NCI-H524 (cell line): ENCODE data around the gene CPNE8.
"Not testable (repeated sequence)": the region's sequence is repeated elsewhere in the genome, so short reads cannot be mapped to it uniquely, and the experiment has no call there.

ENCODE experiments used
- DNase-seq, 2 experiments: peaks; one replicate each; lab custom pipeline; 2025; lab: John Stamatoyannopoulos, UW

Gene CPNE8

DNA sequence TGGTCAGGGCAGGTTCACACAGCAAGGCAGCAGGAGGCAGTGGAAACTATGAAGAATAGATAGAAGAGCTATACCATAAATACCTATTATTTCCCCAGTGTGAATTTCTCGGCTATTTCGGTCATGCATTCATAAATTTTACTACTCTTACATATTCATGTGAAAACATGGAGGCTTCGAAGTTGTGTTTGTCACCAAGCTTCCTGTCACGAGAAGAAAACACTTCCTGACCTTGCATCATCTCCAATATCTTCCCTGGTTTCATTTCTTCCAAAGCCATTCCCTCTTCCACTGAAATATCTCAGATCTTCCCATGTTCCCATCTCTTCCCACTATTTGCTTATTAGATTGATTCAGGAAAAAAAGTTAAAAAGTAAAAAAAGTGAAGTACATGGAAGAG lies 80.4 kb downstream of the CPNE8 start:
- no peak for DNase-seq

DNA sequence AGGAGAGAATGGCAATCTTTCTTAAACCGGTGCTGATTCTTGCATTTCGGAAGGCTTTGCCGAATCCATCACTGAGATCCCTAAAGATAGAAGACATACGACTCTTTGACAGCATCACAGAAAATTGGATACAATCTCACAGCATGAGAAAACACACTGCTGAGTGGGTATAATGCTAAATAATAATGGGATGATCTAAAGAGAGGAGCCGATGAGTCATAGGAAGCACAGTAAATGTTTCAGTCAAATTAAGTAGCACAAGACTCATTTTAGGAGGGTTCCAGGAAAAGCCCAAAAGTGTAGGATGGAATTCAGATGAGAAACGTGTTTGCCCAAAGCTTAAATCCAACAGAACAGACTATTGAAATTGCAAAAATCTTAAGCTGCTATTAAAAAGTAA lies 81.7 kb downstream of the CPNE8 start:
- no peak for DNase-seq

DNA sequence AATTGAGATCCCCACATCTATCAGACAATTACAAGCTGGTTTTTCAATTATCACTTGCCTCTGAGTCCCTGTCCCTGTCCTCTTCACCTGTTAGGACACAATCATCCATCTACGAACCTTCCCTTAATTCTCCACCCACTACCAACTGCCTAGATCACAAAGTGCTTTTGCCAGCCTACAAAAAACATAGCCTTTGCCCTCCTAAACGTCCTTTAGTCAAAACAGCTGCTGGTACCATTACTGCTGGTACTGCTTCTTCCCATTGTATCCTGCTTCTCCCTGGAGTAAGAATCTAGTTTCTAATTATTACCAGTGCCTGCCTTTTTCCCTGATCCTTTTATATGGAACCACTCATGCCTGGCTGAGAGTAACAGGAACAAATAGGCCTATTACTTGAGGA lies 82.1 kb downstream of the CPNE8 start:
- DNase-seq, result no peak

DNA sequence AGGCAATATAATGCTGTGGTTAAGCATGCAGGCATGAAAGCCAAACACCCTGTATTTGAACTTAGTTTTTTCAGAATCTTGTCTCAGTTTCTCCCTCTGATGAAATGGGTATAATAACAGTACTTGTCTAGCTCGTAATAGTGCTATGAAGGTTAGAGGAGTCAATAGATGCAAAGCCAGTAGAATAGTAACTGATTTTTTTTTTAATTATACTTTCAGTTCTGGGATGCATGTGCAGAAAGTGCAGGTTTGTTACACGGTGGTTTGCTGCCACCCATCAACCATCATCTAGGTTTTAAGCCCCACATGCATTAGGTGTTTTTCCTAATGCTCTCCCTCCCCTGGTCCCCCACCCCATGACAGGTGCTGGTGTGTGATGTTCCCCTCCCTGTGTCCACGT lies 87.4 kb downstream of the CPNE8 start:
- no peak for DNase-seq

DNA sequence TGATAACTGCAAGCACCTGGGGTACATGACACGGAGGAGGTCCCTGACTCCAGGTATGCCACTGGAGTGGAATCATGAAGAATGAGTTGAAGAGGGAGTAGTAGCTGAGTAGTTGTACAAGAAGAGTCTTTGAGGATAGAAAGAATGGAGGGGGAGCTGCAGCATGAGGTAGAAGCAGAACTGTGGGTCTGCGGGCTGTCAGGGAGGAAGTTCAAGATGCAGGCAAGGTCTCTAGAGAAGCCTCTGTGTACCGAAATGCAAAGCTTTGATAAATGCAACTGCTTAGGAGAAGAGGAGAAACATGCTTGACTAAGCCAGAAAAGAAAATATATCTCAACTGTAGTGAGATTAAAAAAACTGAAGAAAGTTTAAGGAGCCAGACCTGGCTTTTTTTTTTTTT lies 91.5 kb downstream of the CPNE8 start:
- DNase-seq, result no peak

DNA sequence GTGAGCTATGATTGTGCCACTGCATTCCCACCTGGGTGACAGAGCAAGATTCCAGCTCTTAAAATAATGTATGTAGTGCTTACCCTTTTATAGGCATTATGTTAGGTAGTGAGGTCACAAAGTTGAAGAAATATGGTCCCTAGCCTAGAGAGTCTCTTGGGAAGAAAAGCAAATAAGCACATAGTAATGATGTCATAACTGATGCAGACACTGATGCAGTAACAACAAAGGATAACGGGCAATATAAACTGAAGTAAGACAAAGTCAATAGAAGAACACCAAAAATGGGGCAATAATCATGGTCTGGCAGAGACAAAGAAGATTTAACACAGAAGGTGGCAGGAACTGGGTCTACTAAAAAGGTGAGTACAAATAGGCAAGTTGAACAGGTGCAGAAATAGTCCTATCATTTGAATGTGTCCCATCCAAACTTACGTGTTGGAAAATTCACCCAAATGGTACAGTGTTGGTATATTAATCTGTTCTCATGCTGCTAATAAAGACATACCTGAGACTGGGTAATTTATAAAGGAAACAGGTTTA lies 93.5 kb downstream of the CPNE8 start:
- DNase-seq, result no peak

DNA sequence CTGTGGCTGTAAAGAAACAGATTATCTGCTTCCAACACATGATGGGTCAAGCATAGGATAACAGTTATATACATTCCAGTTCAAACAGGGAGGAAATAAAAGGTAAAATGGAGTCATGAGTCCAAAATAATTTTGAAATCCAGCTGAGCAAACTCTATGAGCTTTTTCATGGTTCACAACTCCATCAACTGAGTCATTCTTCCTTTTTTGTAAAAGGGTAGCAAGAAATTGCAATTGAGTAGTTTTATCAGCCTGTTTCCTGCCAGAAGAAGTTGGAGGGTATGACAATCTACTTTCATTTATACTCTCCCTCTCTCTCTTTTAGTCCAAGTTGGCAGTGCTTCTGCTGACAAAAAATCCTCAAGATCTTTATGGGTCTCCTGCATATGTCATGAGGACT lies 95.6 kb downstream of the CPNE8 start:
- DNase-seq, result no peak

DNA sequence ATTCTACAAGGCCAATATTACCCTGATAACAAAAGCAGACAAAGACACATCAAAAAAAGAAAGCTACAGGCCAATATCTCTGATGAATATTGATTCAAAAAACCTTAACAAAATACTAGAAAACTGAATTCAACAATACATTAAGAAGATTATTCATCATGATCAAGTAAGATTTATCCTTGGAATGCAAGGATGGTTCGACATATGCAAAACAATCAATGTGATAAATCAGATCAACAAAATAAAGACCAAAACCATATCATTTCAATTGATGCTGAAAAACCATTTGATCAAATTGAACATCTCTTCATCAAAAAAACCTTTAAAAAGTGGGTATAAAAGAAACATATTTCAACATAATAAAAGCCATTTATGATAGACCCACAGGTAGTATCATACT lies 117.3 kb downstream of the CPNE8 start:
- DNase-seq, result no peak

DNA sequence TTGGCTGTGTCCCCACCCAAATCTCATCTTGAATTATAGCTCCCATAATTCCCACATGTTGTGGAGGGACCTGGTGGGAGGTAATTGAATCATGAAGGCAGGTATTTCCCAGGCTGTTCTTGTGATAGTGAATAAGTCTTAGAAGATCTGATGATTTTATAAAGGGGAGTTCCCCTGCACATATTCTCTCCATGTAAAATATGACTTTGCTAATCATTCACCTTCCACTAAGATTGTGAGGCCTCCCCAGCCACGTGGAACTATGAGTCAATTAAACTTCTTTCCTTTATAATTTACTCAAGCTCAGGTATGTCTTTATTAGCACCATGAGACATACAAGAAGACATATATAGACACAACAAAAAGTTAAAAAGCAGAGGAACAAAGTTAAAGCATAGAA lies 120.0 kb downstream of the CPNE8 start:
- no peak for DNase-seq

DNA sequence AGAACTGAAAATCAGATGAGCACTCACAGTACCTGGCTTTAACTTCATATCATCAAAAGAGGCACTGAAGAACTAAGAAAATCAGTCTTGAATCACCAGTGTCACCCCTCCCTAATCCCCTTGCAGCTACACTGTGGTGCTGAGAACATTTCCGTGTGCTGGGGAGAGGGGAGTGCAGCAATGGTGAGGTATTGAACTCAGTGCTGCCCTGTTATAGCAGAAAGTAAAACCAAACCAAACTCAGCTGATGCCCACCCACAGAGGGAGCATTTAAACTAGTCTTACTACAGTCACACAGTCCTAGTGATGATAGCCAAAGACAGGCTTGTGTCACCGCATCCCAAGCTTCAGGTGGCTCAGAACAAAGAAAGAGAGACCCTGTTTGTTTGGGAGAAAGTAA lies 122.1 kb downstream of the CPNE8 start:
- no peak for DNase-seq

DNA sequence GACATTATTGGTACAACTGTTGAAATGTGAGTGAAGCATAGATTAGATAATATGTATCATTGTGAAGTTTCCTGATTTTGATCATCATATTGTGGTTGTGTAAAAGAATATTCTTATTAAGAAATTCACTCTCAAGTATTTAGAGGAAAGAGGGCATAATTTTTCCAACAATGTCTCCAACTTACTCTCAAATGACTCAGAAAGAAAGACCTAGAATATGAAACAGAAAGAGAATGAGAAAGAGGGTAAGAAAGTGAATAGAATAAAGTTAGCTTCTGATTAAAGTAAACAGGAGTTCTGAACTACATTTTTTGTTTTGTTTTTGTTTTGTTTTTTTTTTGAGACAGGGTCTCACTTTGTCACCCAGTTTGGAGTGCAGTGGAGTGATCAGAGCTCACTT lies 123.0 kb downstream of the CPNE8 start:
- no peak for DNase-seq

DNA sequence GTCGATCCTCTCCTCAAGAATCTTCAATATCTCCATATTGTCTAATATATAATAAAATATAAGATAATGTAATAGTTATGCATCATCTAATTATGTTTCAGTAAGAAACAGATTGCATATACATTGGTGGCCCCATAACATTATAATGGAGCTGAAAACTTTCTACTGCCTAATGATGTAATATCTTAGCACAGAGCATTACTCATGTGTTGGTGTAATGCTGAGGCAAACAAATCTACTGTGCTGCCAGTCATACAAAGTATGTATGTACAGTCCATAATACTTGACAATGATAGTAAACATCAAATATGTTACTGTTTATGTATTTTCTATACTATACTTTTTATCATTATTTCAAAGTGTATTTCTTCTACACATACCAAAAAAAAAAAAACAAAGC lies 128.7 kb downstream of the CPNE8 start:
- DNase-seq, result no peak

DNA sequence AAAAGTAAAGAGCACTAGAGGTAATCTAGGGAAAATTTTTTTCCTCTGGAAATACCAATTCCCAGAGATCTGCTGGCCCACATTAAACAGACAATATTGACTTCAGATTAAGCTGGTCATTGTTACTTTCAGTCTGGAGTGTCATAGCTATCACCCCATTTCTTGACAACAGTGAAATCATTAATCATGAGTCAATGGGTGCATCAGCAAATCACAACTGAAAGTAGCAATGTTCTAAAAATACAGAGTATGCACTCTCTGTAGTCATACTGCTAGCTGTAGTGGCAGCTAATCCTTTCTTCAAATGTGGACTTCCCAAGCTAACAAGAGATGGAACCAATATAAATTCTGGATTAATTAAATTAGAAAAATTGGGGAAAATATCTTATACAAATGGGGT lies 129.9 kb downstream of the CPNE8 start:
- no peak for DNase-seq

DNA sequence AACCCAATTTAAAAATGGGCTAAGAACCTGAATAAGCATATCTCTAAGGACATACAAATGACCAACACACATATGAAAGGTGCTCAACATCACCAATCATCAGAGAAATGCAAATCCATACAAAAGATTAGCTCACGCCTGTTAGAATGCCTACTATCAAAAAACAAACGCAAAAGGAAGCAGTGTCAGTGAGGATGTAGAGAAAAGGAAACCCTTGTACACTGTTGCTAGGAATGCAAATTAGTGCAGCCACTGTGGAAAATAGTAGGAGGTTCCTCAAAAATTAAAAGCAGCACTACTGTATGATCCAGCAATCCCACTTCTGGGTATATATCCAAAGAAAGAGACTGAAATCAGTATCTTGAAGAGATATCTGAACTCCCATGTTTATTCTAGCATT lies 133.0 kb downstream of the CPNE8 start:
- no peak for DNase-seq

DNA sequence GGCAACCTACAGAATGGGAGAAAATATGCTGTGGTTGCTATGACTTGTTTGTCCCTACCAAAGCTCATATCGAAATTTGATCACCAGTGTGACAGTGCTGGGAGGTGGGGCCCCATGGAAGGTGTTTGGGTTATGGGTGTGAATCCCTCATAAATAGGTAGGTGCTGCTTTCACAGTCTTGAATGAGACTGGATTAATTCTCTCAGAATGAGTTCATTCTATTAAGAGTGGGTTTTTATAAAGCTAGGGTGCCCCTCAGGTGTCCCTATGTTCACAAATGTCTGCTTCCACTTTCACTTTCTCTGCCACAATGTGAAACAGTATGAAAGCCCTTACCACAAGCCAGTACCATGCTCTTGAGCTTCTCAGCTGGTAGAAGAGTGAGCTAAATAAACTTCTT lies 133.5 kb downstream of the CPNE8 start:
- DNase-seq, result no peak

DNA sequence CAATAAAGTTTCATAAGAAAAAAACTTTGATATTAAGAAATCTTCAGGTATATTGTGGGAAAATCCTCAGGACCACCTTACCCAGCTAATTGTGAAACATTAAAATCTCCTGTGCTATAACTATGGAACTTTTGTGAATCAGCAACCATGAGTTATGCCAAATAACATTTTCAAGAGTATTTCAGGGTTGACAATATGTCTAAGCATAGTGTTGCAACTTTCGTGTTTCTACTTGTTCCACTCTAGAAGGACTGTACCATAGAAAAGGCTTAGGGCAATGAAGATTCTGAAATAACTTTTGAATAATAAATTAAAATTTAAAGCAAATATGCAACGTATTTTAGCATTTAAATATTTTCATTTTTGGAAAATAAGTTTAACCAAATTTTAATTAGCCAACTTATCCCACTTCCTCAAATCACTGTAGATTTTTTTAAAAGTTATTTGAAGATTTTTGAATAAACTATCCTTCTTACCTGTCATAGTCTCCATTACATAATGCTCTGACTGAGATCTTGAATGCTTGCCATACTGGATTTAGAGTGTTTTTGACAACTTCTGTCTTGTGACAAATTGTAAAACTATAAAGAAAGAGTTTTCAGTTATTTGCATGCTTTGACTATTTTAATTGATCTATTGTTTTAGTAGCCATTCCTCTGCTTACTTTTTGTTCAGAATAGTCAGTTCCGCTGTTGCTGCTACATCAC lies 143.6 kb downstream of the CPNE8 start:
- no peak for DNase-seq

DNA sequence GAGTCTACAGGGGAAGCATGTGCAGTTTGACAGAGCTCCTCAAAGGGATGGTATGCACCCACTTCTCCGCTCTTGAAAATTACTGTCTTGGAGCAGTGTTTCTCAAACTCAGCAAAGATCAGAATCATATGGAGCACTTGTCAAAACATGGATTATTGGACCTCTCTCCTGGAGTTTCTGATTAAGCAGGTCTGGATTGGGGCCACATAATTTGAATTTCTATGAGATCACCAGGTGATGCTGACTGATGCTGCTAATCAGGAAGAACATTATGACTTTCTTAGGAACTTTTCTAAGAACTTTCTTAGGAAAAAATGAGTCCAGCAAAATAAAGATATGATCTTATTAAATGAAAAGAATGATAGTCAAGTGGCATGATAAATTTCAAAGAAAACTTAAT lies 144.3 kb downstream of the CPNE8 start:
- no peak for DNase-seq

DNA sequence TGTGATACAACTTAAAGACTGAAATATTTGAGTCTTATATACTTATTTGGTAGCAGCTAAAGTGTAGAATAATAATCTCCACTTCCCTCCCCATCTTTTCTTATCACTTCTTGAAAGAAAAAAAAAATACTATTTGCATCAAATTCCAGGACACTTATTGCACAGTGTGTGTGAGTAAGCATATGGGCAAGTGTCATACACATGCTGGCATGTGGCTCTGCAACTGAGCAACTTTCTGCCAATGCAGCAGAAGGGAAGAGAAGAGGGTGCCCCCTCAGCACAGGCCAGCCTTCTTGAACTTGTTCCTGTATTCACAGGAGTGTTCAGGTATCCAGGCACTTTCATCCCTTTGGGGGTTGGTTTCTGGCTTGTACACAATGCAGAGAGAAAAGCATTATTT lies 145.8 kb downstream of the CPNE8 start:
- no peak for DNase-seq

DNA sequence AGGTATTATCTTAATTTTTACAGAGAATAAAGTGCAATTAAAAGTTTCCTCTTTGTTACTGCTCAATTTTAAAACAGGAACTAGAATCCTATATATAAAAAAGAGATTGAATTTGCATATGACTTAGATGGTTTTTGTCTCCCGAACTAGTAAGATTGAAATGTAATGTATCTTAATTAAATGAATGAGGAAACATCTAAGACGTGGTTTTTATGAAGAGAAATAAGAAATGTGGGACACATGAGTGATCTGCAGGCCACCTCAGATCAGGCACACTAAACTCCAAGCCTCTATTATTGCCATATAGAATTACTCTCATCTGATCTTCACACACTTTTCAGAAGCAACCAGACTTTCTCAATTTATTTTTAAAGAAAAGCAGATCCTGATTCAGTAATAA lies 158.6 kb downstream of the CPNE8 start:
- no peak for DNase-seq

DNA sequence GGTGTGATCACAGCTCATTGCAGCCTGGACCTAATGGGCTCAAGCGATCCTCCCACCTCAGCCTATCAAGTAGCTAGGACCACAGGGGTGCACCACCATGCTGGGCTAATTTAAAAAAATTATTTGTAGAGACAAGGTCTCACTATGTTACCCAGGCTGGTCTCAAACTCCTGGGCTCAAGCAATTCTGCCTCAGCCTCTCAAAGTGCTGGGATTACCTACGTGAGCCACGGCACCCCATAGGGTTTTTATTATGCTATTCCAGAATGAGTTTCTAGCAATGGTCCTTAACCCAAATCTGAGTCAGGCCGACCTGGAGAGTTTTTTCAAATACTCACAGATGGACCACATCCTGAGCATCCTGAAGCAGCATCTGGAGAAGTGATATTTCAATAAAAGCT lies 159.8 kb downstream of the CPNE8 start:
- no peak for DNase-seq

DNA sequence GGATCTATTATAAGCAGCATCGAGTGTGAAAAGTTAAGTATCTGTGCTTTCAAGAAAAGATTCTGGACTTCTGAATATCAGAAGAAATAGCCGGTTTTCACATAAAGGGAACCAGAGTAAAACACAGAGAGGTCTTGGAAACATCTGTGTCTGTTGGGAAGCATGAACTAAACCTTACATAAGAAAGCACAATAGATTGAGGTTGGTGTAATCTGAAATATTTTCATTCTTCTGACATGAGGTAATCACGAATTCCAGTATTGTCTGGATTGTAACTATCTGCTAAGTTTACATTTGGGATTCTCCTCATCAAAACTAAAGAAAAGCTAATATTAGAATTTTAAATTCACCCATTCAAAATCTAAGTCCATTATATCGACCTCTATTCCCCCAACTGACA lies 161.3 kb downstream of the CPNE8 start:
- no peak for DNase-seq

DNA sequence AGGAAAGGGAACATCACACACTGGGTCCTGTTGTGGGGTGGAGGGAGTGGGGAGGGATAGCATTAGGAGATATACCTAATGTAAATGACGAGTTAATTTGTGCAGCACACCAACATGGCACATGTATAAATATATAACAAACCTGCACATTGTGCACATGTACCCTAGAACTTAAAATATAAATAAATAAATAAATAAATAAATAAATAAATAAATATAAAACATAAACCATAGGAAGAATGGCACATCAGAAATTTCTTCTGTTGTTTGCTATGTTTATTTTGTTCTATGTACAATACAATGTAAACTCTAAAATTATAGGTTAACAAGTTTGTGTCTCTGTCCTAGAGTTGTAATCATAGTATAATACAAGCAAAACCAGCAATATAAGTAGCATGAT lies 162.9 kb downstream of the CPNE8 start:
- DNase-seq, result not testable (repeated sequence)

DNA sequence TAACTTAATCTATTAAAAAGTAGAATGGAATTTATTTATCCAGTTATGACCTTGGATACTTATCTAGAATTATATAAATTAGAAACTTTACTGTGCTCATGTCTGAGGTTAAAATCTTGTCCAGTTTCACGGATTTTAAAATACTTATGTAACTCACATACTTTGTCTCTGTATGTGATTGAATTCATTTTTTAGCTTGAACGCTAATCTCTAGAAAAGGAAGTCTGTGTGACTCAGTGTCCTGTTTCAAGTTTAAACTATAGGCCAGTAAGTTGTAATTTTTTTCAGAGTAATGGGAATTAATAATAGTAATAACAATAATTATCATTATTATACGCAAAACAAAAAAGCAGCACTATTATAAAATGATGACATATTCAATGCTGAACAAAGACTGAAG lies 168.6 kb downstream of the CPNE8 start:
- no peak for DNase-seq

DNA sequence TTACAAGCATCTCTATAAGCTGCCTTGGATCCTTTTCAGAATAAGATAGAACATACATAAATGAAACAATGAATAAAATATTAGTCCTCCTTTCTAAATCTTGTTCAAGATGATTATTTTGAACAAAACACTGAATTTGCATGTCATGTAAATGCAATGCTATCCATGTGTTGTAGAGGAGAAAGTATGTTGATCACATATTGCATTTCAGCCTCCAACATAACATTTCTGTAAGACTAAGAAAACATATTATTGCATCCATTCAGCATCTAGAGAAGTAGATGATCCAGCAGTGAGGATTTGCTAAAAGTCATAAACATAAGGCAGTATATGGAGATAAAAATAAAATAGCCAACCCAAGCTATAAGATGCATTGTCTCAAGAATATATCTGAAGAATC lies 172.6 kb downstream of the CPNE8 start:
- DNase-seq, result no peak
